Stimulated activated naive CD4-positive, alpha-beta T cell treated with Interleukin-2 at 50 U/mL for 16 hours (primary cell): Measurements from ENCODE around the gene ATP2B3.

Experiments used
- DNase-seq: peaks from one replicate; lab custom pipeline; 2025; lab: John Stamatoyannopoulos, UW

Gene ATP2B3

GRCh38 chrX:153509592-153509991 lies 7.8 kb upstream of the ATP2B3 start:
- DNase-seq = no peak

GRCh38 chrX:153510383-153510782 lies 7.1 kb upstream of the ATP2B3 start:
- no peak for DNase-seq

GRCh38 chrX:153511784-153512500 lies 5.5 kb upstream of the ATP2B3 start:
- no peak for DNase-seq

GRCh38 chrX:153512501-153512893 lies 4.9 kb upstream of the ATP2B3 start:
- DNase-seq = no peak

- DNase-seq = no peak
Measured at GRCh38 chrX:153513265-153513664, 4.2 kb upstream of the ATP2B3 start.

- no peak for DNase-seq
Measured at GRCh38 chrX:153514259-153514658, 3.2 kb upstream of the ATP2B3 start.

- DNase-seq = no peak
Measured at GRCh38 chrX:153515435-153515834, 2.0 kb upstream of the ATP2B3 start.

- no peak for DNase-seq
Measured at GRCh38 chrX:153516073-153516472, 1.4 kb upstream of the ATP2B3 start.

- DNase-seq = no peak
Measured at GRCh38 chrX:153517946-153518834, 748 bp downstream of the ATP2B3 start.

- no peak for DNase-seq
Measured at GRCh38 chrX:153519569-153520286, 2.3 kb downstream of the ATP2B3 start.

- DNase-seq = no peak
Measured at GRCh38 chrX:153520287-153520917, 3.0 kb downstream of the ATP2B3 start.

- DNase-seq = no peak
Measured at GRCh38 chrX:153521034-153521433, 3.6 kb downstream of the ATP2B3 start.

GRCh38 chrX:153522259-153522658 lies 4.8 kb downstream of the ATP2B3 start:
- no peak for DNase-seq

- DNase-seq = no peak
Measured at GRCh38 chrX:153523269-153523668, 5.8 kb downstream of the ATP2B3 start.

GRCh38 chrX:153524234-153524633 lies 6.8 kb downstream of the ATP2B3 start:
- no peak for DNase-seq

GRCh38 chrX:153525451-153525850 lies 8.0 kb downstream of the ATP2B3 start:
- no peak for DNase-seq

GRCh38 chrX:153526042-153526441 lies 8.6 kb downstream of the ATP2B3 start:
- no peak for DNase-seq

- DNase-seq = no peak
Measured at GRCh38 chrX:153526801-153527200, 9.4 kb downstream of the ATP2B3 start.

GRCh38 chrX:153527208-153527607 lies 9.8 kb downstream of the ATP2B3 start:
- DNase-seq = no peak

- DNase-seq = no peak
Measured at GRCh38 chrX:153530411-153531129, 13.1 kb downstream of the ATP2B3 start.

- no peak for DNase-seq
Measured at GRCh38 chrX:153533091-153533490, 15.6 kb downstream of the ATP2B3 start.

GRCh38 chrX:153537080-153537479 lies 19.6 kb downstream of the ATP2B3 start:
- no peak for DNase-seq
